ENCODE measurements around the gene GPRIN1.

The GPRIN1 gene

DNA sequence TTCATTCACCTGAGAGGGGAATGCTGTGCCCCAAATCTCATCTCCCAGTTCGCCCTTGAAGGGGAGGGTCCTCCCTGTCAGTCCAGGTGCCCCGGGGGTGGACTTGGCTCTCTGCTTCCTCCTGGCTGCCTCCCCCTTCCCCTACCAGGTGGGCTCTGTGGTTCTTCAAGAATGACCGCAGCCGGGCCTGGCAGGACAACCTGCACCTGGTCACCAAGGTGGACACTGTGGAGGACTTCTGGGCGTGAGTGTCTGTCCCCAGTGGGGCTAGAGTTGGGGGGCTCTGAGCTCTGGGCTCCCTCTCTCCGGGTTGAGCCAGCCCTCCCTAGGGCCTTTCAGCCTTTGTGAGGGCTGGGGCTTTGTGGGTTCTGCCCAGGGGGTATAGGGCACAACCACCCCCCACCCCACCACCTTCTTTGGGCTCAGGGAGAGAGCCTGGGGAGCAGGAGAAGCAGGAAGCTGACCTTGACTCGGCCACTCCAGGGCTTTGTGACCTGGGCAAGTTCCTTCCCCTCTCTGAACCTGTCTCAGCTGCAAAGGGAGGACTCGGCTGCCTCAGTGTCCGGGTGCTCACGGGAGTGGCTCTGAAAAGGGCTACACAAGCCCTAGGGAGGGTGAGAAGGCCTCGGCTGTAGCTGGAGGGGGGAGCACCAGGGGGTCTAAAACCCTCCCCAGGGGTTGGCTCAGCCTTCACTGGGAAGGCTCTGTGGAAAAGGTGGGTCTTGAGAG is 33.7 kb upstream of the GPRIN1 start:
- no peak for DNase-seq (ENCODE audit: low read depth)

- no peak for DNase-seq (ENCODE audit: low read depth)
Measured at GRCh38 chr5:176642675-176643490, 32.9 kb upstream of the GPRIN1 start.

GRCh38 chr5:176640616-176641015 is 30.7 kb upstream of the GPRIN1 start:
- DNase-seq (ENCODE audit: low read depth), result no peak

GRCh38 chr5:176639981-176640380 is 30.0 kb upstream of the GPRIN1 start:
- no peak for DNase-seq (ENCODE audit: low read depth)

GRCh38 chr5:176639208-176639607 is 29.3 kb upstream of the GPRIN1 start:
- no peak for DNase-seq (ENCODE audit: low read depth)

DNA sequence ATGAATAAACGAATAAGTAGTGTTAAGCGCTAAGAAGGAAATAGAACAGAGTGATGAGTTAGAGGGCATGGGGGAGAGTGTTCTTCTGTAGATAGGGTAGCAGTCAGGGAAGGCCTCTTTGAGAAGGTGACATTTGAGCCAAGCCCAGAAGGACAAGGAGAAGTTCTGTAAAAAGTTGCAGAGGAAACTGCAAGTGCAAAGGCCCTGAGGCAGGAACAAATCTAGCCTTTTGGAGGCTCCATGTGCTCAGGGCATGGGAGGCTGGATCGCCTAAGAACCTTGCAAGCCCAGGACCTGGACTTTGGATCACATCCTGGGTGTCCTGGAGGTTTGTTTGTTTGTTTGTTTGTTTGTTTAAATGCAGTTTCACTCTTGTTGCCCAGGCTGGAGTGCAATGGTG is 28.5 kb upstream of the GPRIN1 start:
- DNase-seq (ENCODE audit: low read depth), result no peak

DNA sequence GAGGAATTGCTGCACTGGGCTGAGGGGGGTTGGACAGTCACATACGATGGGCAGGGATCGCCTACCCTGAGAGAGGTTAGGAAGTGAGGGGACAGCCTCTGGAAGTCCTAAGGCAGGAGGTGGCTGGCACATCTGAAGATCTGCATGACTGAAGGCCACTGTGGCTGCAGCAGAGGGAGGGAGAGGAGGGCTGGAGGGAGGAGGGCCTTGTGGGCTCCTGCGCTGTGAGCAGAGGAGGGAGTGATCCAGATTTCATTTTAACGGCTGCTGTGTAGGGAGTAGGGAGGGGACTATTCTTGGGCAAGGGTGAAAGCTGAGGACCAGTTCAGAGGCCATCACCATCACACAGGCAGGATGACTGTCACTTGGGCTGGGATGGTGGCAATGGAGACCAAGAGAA is 27.6 kb upstream of the GPRIN1 start:
- no peak for DNase-seq (ENCODE audit: low read depth)

DNA sequence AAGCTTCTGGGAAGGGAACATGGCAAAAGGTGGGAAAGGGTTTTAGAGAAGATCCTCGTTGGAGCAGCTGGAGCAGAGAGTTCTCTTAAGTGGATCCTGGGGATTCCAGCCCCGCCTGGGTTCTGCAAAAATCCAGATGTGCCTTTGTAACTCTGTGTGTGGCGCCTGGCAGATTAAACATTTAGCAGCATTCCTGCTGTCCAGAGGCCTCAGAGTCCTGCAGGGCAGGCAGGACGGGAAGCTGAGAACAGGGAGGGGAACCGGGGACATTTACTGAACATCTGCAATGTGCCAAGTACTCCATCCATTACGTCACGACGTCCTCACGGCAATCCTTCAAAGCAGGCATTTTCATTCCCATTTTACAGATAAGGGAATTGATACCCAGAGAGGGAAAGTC is 26.5 kb upstream of the GPRIN1 start:
- DNase-seq (ENCODE audit: low read depth), result no peak

GRCh38 chr5:176633598-176633997 is 23.6 kb upstream of the GPRIN1 start:
- no peak for DNase-seq (ENCODE audit: low read depth)

GRCh38 chr5:176632745-176633144 is 22.8 kb upstream of the GPRIN1 start:
- DNase-seq (ENCODE audit: low read depth), result no peak

- no peak for DNase-seq (ENCODE audit: low read depth)
Measured at GRCh38 chr5:176631383-176632200, 21.6 kb upstream of the GPRIN1 start.

DNA sequence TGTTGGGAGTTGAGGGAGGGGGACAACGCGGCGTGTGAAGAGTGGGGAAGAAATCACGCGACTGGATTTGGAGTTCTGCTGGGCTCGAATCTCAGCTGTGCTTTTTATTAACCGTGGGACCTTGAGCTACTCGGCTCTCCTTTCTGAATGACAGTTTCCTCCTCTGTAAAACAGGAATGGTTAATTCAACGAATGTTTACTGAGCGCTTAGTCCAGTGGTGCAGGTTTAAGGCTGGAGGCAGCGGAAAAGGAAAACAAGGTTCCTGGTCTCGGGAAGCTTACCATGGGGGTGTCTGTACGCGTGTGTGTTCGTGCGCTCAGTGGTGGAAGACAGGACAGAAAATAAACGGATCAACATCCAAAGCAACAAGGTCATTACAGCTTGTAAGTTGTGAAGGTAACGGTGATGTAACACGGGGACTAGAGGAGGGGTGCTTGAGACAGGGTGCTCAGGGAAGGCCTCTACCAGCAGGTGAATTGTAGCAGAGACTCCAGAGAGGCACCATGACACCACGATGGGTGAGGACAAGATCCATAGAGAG is 20.8 kb upstream of the GPRIN1 start:
- no peak for DNase-seq (ENCODE audit: low read depth)

DNA sequence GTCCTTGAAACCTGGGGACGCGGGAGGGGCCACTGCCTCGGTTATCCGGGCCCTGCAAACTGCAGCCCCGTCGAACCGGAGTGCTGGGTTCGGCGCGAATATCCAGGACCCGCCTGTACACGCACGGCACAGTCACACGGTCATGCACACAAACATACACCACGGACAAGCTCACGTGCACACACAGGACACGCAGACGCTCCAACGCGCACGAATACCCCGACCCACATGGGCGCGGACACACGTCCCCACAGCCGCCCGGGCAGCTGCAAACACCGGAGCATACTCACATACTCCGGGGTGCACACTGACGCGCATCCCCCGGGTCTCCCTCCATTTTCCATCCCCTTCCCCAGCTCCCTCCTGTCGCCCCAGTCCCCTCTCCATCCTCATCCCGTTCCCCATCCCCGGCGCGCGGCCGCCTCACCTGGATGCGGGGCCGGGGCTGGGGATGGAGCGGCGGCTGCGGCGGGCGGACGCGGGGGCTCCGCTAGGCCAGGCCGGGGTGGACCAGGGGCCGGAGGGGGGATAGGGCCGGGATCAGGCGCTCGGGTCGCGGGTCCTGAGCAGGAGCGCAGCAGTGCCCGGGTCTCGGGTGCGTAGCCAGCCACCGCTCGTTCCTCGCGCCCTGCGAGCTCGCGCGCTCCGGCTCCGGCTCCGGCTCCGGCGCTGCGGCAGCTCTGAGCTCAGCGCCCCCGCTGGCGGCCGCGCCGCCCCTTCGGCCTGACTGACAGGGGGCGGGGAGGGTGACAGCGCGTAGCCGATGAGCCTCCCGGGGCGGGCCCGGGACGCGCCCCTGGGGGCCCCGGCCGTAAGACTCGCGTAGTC is 20.1 kb upstream of the GPRIN1 start, which contains the start of the genes EIF4E1B and SNCB:
TSS of gene EIF4E1B (plus strand) at position 823 of the 828 bp plus-strand sequence. CDS start 12,113 bp downstream, outside the sequence.
TSS of gene SNCB (minus strand) at position 682 of the 828 bp plus-strand sequence. CDS start 880 bp downstream, outside the sequence.
- DNase-seq (ENCODE audit: low read depth), result no peak

DNA sequence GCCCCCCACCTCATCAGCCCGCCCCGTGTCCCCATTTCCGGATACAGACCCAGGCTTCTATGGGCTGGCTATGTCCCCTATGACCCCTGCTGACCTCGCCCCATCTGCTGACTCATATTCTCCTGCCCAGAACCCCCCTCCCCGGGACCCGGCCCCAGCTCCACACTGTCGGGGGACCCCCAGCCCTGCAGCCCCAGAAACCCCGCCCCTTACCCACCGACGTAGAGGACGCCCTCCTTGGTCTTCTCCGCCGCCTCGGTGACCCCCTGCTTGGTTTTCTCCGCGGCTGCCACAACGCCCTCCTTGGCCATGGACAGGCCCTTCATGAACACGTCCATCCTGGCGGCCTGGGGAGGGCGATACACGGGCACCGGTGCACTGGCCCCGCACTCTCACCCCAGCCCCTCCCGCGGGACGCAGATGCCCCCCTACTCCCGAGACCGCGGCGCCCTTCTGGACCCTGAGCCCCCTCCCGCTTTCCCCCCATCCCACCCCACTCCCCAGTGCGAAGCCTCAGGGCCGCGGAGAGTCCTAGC is 19.4 kb upstream of the GPRIN1 start:
- no peak for DNase-seq (ENCODE audit: low read depth)

DNA sequence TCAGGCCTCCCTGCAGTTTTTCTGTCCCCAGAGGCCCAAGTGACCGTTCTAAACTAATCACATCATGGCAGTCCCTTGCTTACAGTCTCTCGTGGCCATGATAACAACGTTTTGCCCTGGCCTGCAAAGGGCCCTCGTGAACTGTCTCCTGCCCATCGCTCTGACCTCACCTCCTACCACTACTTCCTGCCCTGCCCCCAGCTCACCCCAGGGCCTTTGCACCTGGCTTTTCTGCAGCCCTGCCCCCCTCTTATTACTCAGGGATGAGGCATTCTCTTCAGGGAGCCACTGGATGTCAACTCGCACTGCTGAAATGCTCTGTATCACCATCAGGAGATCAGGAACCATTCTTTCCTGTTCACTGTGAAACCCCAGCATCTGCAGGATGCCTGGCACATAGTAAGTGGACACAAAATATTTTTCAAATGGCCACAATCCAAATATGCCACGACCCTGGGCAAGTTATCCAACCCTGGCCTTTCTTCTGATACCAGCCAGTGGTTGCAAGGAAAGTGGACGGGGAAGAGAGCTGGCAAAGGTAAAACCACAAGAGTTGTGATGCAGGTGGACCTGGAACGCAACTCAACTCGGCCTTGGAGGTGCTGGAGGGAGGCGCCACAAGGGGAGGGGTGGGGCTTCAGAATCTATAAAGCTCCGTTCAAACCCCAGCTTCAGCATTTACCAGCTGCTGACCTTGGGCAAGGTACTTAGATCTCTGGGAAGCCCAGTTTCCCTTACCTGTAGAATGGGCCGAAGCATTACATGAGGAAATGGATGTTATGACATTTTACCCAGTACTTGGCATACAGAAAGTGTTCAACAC is 18.7 kb upstream of the GPRIN1 start:
- no peak for DNase-seq (ENCODE audit: low read depth)

DNA sequence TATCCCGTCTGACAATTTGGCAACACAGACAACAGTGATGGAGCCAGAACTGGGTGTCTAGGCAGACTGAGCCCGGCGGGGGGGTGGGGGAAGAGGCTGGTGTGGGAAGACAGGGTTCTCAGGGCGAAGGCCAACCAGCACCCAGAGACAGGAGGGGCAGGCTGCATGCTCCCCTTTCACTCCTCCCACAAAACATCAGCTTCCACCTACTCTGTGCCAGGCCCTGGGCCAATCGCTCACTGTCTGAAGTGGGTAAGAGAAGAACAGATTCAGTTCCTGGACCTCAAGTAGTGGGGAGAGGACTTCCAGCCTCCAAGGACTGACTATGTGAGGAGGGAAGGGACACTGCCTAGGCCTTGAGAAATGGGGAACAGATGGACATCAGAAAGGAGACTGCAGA is 17.6 kb upstream of the GPRIN1 start:
- DNase-seq (ENCODE audit: low read depth), result no peak

DNA sequence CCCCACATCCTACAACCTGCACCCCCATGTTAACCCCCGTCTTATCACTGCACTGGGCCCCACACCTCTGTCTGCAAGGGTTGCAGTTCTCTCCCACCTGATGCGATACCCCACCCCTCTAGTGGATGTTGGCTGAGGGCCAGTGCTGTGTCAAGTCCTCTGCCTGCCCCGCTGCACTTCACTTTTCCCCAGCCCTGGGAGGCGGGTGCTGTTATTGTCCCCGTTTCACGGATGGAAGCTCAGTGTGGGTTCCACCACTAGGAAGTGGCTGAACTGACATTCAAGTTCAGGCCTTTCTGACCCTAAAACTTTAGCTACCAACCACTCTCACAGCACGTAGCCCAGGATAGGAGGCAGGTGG is 16.9 kb upstream of the GPRIN1 start:
- DNase-seq (ENCODE audit: low read depth), result no peak

- no peak for DNase-seq (ENCODE audit: low read depth)
Measured at GRCh38 chr5:176625966-176626875, 16.3 kb upstream of the GPRIN1 start.

DNA sequence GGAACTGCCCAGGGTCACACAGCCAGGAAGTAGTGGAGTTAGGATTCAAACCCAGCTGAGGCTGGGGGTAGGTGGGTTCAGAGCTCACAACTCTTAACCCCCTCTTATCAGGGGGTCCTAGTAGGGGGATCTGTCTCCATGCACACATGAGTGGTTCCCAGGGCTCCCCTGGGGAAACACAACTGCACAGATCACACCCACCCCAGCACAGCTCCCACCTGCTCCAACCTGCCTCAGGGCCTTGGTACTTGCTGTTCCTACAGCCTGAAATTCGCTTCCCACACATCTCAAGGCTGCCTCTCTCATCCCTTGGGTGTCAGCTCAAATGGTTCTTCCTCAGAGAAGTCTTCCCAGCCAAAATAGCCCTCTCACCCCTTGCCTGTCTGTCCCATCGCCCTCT is 15.6 kb upstream of the GPRIN1 start:
- no peak for DNase-seq (ENCODE audit: low read depth)

All from activated T-helper 1 cell treated with Interleukin-2 at 50 U/mL for 16 hours (primary cell).